COLO668 (cell line): ENCODE data around the gene DCXR.
"Not testable (repeated sequence)": the region's sequence is repeated elsewhere in the genome, so short reads cannot be mapped to it uniquely, and the experiment has no call there.

Source experiments
- DNase-seq: peaks from one replicate; lab custom pipeline; 2025; ENCODE audit not compliant: unreplicated experiment; lab: John Stamatoyannopoulos, UW

DCXR gene

GRCh38 chr17:82042649-82043048, 5.2 kb upstream of the DCXR start:
- DNase-seq = no peak

- DNase-seq = no peak
Measured at GRCh38 chr17:82041144-82041814, 3.8 kb upstream of the DCXR start.

- no peak for DNase-seq
Measured at GRCh38 chr17:82039695-82040299, 2.3 kb upstream of the DCXR start.

- not testable (repeated sequence) for DNase-seq
Measured at GRCh38 chr17:82038796-82039409, 1.4 kb upstream of the DCXR start.

- no peak for DNase-seq
Measured at GRCh38 chr17:82037889-82038195, 345 bp upstream of the DCXR start.

- DNase-seq = peak; percentile 17
Measured at GRCh38 chr17:82036634-82037091, 834 bp downstream of the DCXR start.

- DNase-seq = no peak
Measured at GRCh38 chr17:82035956-82036633, 1.4 kb downstream of the DCXR start.

GRCh38 chr17:82035488-82035887, 2.0 kb downstream of the DCXR start:
- no peak for DNase-seq

GRCh38 chr17:82034371-82035011, 3.0 kb downstream of the DCXR start:
- no peak for DNase-seq

- no peak for DNase-seq
Measured at GRCh38 chr17:82033359-82034085, 4.0 kb downstream of the DCXR start.

GRCh38 chr17:82031885-82032627, 5.4 kb downstream of the DCXR start:
- DNase-seq = peak; percentile 63

- peak; percentile 51 for DNase-seq
Measured at GRCh38 chr17:82031303-82031884, 6.1 kb downstream of the DCXR start, which contains the start of gene RAC3. RAC3 (plus strand) TSS chr17:82031678; CDS start chr17:82031762, 84 bp downstream.

- DNase-seq = peak; percentile 80
Measured at GRCh38 chr17:82030470-82031302, 6.8 kb downstream of the DCXR start.

GRCh38 chr17:82029990-82030469, 7.5 kb downstream of the DCXR start:
- peak; percentile 35 for DNase-seq

GRCh38 chr17:82029391-82029790, 8.1 kb downstream of the DCXR start:
- no peak for DNase-seq

- DNase-seq = no peak
Measured at GRCh38 chr17:82028966-82029365, 8.5 kb downstream of the DCXR start.

- no peak for DNase-seq
Measured at GRCh38 chr17:82028246-82028645, 9.3 kb downstream of the DCXR start.

- no peak for DNase-seq
Measured at GRCh38 chr17:82025401-82026107, 11.9 kb downstream of the DCXR start.
